A204.1 (cell line): ENCODE measurements around the gene ZMPSTE24.
"Not testable (repeated sequence)": the region's sequence is repeated elsewhere in the genome, so short reads cannot be mapped to it uniquely, and the experiment has no call there.

ENCODE experiments used
- FAIRE-seq: peaks from 2 replicates; lab custom pipeline; 2012; peaks lifted over from hg19 to GRCh38; lab: Jason Lieb, UNC

Gene ZMPSTE24

DNA sequence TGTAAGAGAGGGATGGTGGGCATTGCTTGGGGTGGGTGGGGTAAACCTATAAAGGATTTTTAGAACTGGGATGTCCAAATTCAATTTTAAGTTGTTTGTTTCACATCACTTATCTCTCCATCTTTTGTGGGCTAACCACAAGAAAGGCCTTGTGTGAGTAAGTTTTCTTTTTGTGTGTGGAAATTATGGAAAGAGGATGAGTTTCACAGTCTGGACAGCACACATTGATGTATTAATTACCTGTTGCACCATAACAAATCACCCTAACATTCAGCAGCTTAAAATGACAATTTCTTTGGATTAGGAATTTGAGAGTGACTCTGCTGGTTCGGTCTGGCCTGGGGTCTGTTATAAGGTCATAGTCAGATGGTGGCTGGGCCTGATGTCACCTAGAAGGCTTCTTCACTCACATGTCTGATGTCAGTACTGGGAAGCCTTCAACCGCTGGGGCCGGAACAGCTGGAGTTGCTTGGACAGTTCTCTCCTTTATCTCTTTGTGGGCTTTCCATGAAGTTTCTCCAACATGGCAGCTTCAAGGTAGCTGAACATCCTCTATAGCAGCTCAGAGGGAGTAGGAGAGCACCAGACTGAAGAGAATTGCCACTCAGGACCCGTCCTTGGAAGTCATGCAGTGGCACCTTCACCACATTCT lies 61.1 kb downstream of the ZMPSTE24 start:
- no peak for FAIRE-seq

GRCh38 chr1:40331403-40331802 lies 73.4 kb downstream of the ZMPSTE24 start:
- FAIRE-seq, result not testable (repeated sequence)

GRCh38 chr1:40332695-40333094 lies 74.7 kb downstream of the ZMPSTE24 start:
- FAIRE-seq, result no peak

DNA sequence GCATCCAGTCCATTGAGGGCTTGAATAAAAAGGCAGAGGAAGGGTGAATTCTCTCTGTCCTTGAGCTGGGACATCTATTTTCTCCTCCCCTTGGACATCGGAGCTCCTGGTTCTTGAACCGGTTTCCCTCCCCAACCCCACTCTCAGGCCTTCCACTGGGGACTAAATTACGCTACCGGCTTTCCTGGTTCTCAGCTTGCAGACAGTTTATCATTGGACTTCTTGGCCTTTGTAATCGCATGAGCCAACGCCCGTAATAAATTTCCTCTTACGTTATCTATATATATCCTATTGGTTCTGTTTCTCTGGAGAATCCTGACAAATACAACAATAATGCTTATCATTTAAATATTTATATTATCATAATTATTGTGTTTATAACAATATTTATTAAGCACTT lies 79.4 kb downstream of the ZMPSTE24 start:
- FAIRE-seq, result no peak

DNA sequence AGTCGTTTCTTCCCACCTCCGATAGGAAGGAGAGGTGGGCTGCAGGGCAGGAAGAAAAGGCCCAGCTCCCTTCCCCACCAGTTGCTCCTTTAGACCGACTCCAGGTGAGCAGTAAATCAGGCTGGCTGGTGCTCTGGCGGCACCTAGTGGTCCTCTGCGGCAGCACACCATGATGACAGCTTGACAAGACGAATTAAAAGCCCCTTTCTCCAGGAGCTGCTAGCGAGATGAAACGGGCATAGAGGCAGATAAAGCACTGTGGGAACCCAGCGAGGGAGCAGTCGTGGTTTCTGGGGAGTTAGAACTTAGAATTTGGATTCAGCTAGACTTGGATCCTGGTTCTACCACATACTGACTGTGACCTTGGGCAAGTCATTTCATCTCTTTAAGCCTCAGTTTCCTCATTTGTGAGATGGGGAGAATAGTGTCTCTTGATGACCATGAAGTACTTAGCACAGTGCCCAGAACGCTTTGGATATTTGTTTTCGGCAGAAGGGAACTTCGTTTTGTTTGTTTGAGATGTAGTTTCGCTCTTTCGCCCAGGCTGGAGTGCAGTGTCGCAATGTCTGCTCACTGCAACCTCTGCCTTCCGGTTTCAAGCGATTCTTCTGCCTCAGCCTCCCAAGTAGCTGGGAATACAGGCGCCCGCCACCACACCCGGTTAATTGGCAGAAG lies 80.8 kb downstream of the ZMPSTE24 start:
- no peak for FAIRE-seq

DNA sequence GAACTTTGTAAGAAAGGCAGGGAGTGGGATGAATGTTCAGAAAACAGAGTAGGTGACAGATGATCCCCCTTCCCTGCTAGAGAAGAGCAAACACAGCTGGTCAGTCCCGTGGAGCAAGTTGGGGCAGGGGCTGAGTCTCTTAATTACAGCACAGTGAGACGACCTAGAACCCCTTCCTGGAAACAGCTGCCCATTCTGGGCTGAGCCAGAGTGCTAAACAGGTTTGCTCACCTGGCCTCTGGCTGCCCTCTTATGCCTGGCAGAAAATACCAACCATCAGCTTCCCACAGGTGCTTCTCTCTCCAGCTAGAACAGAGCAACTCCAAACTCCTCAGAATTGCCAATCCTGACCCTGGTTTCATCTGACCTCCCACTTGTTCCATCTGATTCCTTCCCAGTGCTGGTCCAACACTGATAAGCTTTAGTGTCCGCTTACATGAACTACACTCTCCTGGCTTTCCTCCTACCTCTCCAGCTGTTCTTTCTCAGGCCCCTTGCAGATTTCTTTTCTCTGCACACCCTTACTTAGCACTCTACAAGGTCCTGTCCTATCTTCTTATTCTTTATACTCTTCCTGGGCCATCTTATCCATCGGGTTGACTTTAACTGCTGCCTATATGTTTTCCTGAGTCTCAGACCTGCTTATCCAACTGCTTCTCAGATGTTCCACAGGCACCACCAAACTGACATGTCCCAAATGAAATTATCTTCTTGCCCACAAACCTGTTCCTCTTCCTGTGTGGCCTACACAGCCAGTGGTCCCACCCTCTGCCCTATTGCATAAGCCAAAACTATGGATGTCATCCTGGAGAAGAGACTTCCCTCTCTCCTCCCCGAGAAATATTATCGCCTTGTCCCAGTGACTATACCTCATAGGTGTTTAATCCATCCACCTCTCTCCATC lies 81.6 kb downstream of the ZMPSTE24 start:
- no peak for FAIRE-seq

DNA sequence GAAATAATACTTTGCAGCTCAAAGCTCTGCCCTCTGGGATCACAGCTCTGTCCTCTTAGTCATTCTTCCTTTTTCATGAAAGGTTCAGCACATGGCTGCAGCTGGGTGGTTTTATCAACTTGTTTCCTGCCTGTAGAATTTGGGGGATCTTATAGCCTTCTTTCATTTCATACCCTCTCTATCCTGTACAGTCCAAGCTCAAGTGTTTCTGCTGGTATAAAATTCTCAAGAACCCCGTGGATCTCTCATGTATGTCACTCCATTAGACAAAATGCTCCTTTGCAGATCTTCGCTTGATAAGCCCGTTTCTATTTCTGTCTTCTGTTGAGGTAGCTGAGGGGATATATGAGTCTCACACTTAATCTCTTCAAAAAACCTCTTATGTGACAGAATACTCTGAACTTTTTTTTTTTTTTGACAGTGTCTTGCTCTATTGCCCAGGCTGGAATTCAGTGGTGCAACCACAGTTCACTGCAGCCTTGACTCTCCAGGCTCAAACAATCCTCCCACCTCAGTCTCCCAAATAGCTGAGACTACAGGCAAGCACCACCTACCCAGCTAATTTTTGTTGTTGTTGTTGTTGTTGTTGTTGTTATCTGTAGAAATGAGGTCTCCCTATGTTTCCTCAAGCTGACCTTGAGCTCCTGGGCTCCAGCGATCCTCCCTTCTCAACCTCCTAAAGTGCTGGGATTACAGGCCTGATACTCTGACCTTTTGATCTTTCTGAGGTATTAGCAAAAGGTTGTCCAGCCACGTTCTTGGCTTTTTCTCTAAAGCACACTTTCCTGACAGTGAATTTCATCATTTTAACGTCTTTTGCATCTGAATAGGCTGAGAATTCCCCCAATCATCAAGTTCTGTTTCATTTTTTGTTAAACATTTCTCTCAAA lies 83.7 kb downstream of the ZMPSTE24 start:
- no peak for FAIRE-seq

DNA sequence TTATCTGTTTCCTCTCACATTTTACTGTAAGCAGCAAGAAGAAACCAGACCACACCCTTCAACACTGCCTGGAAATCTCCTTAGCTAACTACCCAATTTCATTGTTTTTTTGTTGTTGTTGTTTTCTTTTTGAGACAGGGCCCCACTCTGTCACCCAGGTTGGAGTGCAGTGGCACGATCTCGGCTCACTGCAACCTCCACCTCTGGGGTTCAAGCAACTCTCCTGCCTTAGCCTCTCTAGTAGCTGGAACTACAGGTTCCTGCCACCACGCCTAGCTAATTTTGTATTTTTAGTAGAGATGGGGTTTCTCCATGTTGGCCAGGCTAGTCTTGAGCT lies 84.3 kb downstream of the ZMPSTE24 start:
- FAIRE-seq, result not testable (repeated sequence)
